DMS153 treated with DMSO at 0.1 percent for 48 hours (cell line): Measurements from ENCODE around the gene ACER3.
"Not testable (repeated sequence)": the region's sequence is repeated elsewhere in the genome, so short reads cannot be mapped to it uniquely, and the experiment has no call there.

Experiments
- DNase-seq: peaks from one replicate; lab custom pipeline; 2025; ENCODE audit not compliant: unreplicated experiment; lab: John Stamatoyannopoulos, UW

ACER3 gene

GRCh38 chr11:76860539-76861475 is at the start of gene ACER3:
Gene ACER3 (plus strand): TSS chr11:76860918. CDS start chr11:76860977, 59 bp downstream.
- DNase-seq: peak; percentile 86

- no peak for DNase-seq
Observed at GRCh38 chr11:76811259-76811658, 49.5 kb upstream of the ACER3 start.

GRCh38 chr11:76814414-76814813 is 46.3 kb upstream of the ACER3 start:
- no peak for DNase-seq

DNA sequence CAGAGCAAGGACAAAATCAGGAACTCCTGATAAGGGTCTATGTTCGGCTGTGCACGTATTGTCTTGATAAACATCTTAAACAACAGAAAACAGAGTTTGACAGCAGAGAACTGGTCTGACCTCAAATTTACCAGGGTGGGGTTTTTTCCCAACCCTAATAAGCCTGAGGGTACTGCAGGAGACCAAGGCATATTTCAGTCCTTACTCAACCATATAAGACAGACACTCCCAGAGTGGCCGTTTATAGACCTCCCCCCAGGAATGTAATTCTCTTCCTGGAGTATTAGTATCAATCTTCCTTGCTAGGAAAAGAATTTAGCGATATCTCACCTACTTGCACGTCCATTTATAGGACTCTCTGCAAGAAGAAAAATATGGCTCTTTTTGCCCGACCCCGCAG is 45.0 kb upstream of the ACER3 start:
- DNase-seq: not testable (repeated sequence)

DNA sequence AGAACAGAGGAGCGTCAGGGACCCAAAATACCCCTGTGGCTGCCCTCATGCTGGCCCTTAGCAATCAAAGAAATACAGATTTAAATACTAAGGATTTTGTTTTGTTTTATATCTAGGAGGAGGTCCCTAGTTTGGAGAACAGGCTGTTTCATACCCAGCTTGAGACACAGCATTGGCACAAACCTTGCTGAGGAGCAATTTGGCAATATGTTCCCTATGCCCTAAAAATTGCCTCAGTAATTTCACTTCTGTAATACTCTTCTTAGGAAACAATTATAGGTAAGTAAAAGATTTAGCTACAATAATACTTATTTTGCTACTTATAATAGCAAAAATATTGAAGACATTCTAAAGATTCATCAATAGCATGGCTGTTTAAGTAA is 40.5 kb upstream of the ACER3 start:
- DNase-seq: no peak

GRCh38 chr11:76821396-76821795 is 39.3 kb upstream of the ACER3 start:
- DNase-seq: not testable (repeated sequence)

GRCh38 chr11:76822406-76822805 is 38.3 kb upstream of the ACER3 start:
- no peak for DNase-seq

GRCh38 chr11:76823481-76824028 is 37.2 kb upstream of the ACER3 start:
- no peak for DNase-seq

DNA sequence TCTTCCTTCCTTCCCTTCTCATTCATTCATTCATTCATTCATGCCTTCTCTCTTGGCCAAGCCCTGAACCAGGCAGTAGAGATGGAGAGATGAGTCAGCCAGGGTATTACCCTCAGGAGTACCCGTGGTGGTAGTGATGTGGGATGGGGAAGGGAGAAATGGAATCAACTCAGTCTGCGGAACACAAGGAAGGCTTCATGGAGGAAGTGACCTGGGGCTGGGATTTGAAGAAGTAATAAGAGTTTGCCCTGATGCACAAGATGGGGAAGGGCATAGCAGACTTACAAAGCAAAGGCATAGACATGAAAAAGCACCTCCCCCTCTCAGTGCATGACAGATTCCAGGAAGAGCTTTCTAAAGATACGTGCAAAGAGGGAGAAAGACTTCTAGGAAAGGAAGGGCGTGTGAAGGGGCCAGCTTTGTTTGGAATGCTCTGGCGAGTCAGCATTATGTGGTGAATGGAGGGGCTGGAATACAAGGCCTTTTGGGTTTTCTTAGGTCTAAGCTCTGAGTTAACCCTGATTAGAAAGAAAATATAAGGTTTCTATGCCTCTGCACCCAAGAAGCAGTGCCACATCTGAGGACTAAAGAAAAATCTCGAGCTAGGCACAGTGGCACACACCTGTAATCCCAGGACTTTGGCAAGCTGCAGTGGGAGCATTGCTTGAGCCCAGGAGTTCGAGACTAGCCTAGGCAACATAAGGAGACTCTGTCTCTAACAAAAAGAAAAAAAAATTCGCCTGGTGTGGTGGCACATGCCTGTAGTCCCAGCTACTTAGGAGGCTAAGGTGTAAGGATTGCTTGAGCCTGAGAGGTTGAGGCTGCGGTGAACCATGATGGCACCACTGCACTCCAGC is 36.4 kb upstream of the ACER3 start:
- no peak for DNase-seq

GRCh38 chr11:76824980-76825725 is 35.6 kb upstream of the ACER3 start:
- no peak for DNase-seq

DNA sequence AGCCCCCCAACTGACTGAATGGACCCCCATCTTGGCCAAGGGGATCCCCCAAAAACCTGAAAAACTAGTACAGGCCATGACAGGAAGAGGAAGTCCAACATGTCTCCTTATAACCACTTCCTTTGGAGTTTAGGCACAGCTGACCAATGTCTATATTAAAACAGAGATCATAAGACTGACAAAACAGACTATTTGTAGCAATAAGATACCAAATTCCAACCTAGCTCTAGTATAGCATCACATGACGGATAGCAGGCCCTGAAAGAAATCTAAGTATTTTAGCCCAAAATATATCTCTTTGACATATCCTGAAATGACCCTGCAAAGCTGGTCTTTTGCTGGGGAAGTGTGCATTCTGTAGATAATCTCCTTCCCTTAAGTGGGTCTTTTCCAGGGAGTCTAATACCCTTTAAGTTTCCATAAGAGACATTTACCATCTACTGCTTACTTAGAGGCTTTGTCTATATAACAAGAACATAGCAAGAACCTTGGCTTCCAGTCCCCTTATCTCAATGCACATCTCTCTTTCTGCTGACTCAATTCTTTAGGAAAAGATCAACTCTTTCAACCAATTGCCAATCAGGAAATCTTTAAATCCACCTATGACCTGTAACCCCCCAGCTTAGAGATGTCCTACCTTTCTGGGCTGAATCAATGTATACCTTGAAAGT is 34.9 kb upstream of the ACER3 start:
- no peak for DNase-seq

GRCh38 chr11:76826508-76826907 is 34.2 kb upstream of the ACER3 start:
- not testable (repeated sequence) for DNase-seq

DNA sequence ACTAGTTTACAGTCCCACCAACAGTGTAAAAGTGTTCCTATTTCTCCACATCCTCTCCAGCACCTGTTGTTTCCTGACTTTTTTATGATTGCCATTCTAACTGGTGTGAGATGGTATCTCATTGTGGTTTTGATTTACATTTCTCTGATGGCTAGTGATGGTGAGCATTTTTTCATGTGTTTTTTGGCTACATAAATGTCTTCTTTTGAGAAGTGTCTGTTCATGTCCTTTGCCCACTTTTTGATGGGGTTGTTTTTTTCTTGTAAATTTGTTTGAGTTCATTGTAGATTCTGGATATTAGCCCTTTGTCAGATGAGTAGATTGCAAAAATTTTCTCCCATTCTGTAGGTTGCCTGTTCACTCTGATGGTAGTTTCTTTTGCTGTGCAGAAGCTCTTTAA is 33.7 kb upstream of the ACER3 start:
- not testable (repeated sequence) for DNase-seq

DNA sequence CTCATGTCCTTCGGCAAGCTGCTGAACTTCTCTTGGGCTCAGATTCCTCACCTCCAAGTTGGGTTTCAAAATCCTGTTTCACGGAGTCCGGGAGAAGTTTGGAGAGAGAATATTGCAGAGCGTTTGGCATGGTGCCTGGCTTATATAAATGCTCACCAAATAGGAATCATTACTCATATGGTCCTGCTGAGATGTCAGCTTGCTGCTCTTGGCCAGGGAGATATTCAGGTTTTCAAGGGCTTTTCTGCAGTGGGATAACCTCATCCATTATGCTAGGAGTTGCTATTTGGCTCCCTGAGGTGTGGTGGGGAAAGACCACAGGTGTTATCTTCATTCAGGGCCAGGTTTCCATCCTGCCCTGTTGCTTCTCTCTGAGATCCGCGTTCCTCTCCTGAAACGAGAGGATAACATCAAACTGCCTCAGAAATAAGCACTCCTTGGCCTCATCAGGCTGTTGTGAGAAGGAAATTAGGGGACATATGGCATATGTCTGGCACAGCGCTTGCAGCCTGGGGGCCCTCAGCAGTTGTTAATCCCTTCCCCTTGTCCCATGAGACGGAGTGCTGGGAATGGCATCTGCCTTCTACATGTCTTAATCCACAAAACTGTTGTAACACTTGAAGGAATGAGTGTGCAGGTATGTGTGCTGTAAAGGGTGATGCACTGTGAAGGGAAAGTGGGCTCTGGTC is 29.9 kb upstream of the ACER3 start:
- DNase-seq: no peak

- DNase-seq: no peak
Observed at GRCh38 chr11:76831686-76832310, 28.9 kb upstream of the ACER3 start.

DNA sequence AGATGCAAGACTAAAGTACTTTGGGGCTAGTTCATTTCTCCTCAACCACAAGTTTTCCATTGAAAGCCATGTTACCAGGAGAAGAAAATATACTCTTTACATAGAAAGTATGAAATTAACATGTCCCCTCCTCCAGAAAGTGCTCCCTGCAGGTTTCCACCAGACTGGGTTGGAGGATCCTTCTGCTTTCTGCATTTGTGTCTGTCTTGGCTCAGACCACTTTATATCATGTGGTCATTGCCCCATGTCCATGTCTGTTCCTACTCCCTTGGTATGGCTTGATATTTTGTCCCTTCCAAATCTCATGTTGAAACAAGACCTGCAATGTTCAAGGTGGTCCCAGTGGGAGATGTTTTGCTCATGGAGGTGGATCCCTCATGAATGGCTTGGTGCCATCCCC is 28.4 kb upstream of the ACER3 start:
- no peak for DNase-seq

GRCh38 chr11:76834151-76834550 is 26.6 kb upstream of the ACER3 start:
- no peak for DNase-seq

DNA sequence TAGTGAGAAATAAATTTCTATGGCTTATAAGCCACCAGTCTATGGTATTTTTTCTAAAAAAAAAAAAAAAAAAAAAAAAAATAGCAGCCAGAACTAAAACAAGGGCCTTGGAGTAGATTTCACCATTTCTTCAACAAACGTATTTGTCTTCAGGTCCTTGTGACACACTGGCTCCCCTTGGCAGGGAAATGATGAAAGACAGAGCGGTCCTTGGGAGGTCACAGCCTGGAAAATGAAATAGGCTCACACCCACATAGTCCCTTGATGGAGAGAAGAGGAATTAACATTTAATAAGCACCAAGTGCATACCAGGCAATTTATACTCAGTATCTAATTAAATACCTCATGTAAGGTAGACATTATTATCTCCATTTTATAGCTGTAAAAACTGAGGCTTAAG is 25.7 kb upstream of the ACER3 start:
- DNase-seq: no peak

GRCh38 chr11:76835928-76836612 is 24.6 kb upstream of the ACER3 start:
- no peak for DNase-seq
